ENCODE measurements around the gene HELT.
A peak's percentile ranks its signal among the peaks of the same experiment; 100 is the strongest.

HELT gene

DNA sequence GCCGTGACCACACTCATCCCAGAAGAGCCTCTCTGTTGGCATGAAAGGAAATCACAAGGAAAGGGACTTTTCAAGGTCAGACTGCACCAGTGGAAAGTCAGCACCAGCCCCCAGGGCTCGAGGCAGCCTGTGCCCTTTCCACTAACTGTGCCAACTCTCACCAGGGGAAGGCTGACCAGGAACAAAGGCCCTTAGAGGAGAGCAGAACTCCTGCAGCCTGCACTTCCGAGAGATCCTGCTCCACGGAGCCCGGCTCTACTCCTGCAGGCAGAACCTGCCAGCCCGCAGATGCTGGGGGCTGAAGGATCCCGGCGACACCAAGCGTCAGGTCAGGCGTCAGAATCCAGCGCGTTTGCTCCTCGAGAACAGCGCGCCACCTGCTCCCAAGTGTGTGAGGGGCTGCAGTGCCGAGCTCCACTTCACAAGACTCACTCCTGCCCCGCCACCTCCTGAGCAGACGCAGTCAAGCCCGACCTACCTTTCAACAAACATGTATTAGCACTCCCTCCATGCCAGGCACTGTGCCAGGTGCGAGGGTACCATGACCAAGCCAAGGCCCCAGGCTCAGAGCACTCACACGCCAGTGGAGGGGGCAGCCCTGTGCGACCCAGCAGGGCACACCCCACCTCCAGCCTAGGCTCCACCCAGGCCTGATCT lies 13.6 kb upstream of the HELT start:
- no peak overlapping the region for H3K4me3 ChIP-seq (ENCODE audit: low read depth, low read length)
- DNase-seq (ENCODE audit: low read depth): no peak

DNA sequence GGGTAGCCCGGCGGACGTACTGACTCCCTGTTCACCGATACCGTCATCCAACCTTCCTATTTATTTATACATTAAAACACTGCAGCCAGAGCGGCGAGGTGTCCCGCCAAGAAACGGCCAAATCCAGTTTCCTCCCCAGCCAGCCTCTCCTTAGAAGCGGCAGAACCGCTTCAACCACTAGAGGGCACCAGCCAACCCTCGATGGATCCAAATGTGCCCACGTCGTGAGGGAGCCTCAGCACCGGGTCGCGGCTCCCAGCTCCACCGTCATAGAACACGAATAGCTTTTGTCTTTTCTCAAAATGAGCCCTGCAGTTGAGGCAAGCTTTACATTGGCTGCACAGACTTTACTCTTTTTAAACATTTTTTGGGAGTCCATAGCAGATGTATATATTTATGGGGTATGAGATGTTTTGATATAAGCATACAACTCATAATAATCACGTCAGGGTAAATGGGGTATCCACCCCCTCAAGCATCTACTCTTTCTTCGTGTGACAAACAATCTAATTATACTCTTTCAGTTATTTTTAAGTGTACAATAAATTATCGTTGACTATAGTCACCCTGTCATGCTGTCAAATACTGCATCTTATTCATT lies 13.0 kb upstream of the HELT start:
- DNase-seq (ENCODE audit: low read depth): peak; percentile 65
- TF ChIP-seq, protein P1, sequence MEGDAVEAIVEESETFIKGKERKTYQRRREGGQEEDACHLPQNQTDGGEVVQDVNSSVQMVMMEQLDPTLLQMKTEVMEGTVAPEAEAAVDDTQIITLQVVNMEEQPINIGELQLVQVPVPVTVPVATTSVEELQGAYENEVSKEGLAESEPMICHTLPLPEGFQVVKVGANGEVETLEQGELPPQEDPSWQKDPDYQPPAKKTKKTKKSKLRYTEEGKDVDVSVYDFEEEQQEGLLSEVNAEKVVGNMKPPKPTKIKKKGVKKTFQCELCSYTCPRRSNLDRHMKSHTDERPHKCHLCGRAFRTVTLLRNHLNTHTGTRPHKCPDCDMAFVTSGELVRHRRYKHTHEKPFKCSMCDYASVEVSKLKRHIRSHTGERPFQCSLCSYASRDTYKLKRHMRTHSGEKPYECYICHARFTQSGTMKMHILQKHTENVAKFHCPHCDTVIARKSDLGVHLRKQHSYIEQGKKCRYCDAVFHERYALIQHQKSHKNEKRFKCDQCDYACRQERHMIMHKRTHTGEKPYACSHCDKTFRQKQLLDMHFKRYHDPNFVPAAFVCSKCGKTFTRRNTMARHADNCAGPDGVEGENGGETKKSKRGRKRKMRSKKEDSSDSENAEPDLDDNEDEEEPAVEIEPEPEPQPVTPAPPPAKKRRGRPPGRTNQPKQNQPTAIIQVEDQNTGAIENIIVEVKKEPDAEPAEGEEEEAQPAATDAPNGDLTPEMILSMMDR (IDR thresholded peaks at IDR 0.05; ENCODE audit: control insufficient read depth, extremely low read depth, insufficient read depth): peak; percentile 84
- no peak overlapping the region for H3K4me3 ChIP-seq (ENCODE audit: low read depth, low read length)

More for the DNA sequence above, 13.6 kb upstream of the HELT start:
- TF ChIP-seq, protein P1 (IDR thresholded peaks at IDR 0.05; ENCODE audit: control insufficient read depth, extremely low read depth, insufficient read depth): no peak

DNA sequence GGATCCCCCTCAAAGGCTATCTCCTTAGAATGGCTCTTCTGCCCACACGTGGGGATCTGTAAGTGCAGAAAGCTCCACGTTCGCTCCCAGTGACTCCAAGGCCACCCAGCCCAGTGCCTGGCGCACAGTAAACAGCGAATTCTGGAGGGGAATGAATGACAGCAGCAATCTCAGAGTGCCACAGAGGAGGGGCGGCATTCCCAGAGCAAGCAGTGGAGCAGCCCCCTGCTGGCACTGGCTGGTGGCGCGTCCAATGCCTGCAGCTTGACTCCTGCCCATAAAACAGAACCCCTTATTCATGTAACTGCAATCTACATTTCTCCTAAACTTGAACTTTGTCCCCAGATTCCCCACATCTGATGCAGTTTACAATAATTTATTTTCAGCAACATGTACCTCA lies 6.9 kb upstream of the HELT start:
- no peak for DNase-seq (ENCODE audit: low read depth)
- TF ChIP-seq, protein P1 (IDR thresholded peaks at IDR 0.05; ENCODE audit: control insufficient read depth, extremely low read depth, insufficient read depth): peak; percentile 68
- no peak overlapping the region for H3K4me3 ChIP-seq (ENCODE audit: low read depth, low read length)

DNA sequence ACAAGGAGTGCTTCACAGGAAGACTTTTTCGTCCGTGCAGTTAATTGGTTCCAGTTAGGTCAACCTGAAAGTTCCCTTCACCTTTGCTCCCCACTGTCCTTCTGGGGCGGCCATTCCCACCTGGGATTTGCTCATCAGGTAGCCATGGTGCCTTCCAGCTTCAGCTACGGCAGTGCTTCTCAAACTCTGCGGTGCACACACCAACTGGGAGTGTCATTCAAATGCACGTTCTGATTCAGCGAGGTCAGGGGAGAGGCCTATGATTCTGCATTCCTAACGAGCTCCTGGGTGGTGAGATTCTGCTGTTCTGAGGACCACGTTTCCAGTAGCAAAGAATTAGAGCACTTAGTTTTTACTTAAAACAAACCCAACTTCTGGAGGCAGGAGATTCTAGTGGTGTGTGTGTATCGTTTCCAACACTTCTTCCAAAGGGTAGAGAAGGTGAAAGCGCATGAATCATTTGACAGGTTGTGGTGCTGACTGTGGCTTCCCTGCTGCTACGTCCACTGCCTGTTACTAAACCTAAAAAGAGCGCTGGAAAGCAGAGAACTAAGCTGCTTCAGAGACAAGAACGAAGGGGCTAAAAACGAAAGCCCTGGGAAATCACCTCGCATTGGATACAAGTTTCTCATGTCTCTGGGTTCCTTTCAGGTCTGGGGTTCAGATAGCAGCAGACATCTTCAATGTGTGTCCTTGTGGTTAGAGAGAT lies 4.7 kb upstream of the HELT start:
- TF ChIP-seq, protein P1 (IDR thresholded peaks at IDR 0.05; ENCODE audit: control insufficient read depth, extremely low read depth, insufficient read depth): no peak
- H3K4me3 ChIP-seq (ENCODE audit: low read depth, low read length): no peak overlapping the region
- no peak for DNase-seq (ENCODE audit: low read depth)

DNA sequence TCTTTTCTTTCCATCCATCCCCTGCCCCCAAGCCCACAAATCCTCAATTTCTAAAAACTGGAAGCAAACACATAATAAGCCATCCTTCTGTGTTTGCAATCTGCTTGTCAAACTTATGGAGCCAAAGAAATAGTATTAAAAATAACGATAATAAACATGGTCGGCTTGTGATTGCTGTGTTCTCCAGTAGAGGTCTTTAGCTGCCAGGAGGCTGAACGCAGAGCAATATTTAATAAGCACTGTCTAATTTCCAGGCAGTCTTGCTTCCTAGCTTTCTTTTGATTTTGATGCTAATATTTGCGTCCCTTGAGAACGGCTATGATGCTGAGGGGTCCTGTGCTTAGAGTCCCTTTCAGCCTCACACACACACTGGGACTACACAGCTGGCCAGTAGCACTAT lies 3.2 kb upstream of the HELT start:
- DNase-seq (ENCODE audit: low read depth): no peak
- H3K4me3 ChIP-seq (ENCODE audit: low read depth, low read length): no peak overlapping the region
- TF ChIP-seq, protein P1 (IDR thresholded peaks at IDR 0.05; ENCODE audit: control insufficient read depth, extremely low read depth, insufficient read depth): peak; percentile 18; the same call in 1 of the 2 replicates

DNA sequence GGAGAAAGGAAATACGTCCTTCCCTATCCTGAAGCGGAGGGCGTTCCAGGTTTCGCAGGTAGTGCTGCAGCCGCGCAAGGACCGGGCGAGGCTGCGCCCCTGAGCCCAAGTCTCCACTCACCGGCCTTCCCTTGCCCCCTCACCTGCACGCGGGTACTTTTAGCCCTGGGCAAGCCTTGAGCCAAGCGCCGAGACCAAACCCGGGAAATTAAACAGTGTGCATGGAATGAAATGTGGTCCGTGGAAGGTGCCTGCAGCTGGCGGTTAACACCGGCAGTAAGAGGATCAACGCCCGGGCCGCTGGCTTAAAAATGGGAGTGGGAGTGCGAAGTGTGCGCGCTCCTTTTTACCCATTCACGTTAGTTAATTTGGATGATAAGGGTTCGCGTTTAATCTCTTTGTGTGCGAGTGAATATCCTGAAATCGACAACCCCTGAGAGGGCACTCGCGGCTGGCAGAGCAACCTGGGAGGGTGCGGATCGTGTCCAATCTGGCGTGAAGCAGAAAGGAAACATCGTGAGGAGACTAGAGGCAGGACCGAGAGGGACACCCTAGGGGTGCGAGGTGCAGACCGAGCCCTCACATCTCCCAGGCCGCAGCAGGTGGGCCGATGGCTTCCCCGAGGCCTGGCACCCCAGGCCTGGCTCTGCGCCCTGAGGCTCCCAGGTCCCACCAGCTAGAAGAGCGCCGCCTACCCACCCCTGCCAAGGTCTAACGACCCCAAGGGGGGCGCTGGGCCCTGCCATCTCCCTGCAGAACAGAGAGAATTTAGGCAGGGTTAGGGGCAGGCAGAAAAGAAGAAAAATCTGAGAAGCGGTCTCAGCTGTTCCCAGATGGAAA lies 2.0 kb upstream of the HELT start:
- TF ChIP-seq, protein P1 (IDR thresholded peaks at IDR 0.05; ENCODE audit: control insufficient read depth, extremely low read depth, insufficient read depth): no peak
- no peak for DNase-seq (ENCODE audit: low read depth)
- H3K4me3 ChIP-seq (ENCODE audit: low read depth, low read length): no peak overlapping the region
